Smooth muscle cell (in vitro differentiated cells): Measurements from ENCODE around the gene PPP5C. TPM values are rescaled to one million over a fixed set of nuclear protein-coding genes. Genes with fewer than 3 reads are reported as not detected.
"Not testable (repeated sequence)": the region's sequence is repeated elsewhere in the genome, so short reads cannot be mapped to it uniquely, and the experiment has no call there.

ENCODE experiments used
- DNase-seq: peaks from one replicate; lab custom pipeline; 2025; ENCODE audit not compliant: unreplicated experiment; lab: John Stamatoyannopoulos, UW
- H2AFZ ChIP-seq: fragments of 200-600 bp; sonication (generic); 2 replicates; pipeline ENCODE4 v1.6.0; 2016; ENCODE audit warnings: antibody characterized with exemption, low read depth, mild to moderate bottlenecking
- H3F3A ChIP-seq: fragments of 200-600 bp; sonication (generic); 2 replicates; pipeline ENCODE4 v1.6.0; 2017; ENCODE audit warnings: antibody characterized with exemption, low read depth
- H3K27ac ChIP-seq: fragments of 200-600 bp; sonication (generic); 2 replicates; pipeline ENCODE4 v1.5.1; 2016; ENCODE audit warnings: low read depth, mild to moderate bottlenecking
- H3K27me3 ChIP-seq: fragments of 200-600 bp; sonication (generic); 2 replicates; pipeline ENCODE4 v1.6.1; 2016; ENCODE audit warnings: low read depth, mild to moderate bottlenecking
- H3K36me3 ChIP-seq: fragments of 200-600 bp; sonication (generic); 2 replicates; pipeline ENCODE4 v1.5.1; 2016; ENCODE audit warnings: low read depth
- H3K4me1 ChIP-seq: fragments of 200-600 bp; sonication (generic); 2 replicates; pipeline ENCODE4 v1.5.1; 2016; ENCODE audit warnings: low read depth
- H3K4me2 ChIP-seq: fragments of 200-600 bp; sonication (generic); 2 replicates; pipeline ENCODE4 v1.6.0; 2016; ENCODE audit warnings: mild to moderate bottlenecking
- H3K4me3 ChIP-seq: fragments of 200-600 bp; sonication (generic); 2 replicates; pipeline ENCODE4 v1.5.1; 2016; ENCODE audit warnings: mild to moderate bottlenecking
- H3K79me2 ChIP-seq: fragments of 200-600 bp; sonication (generic); 2 replicates; pipeline ENCODE4 v1.6.0; 2016; ENCODE audit warnings: low read depth, mild to moderate bottlenecking
- H3K9ac ChIP-seq: fragments of 200-600 bp; sonication (generic); 2 replicates; pipeline ENCODE4 v1.6.0; 2016; ENCODE audit warnings: low read depth
- H3K9me3 ChIP-seq: fragments of 200-600 bp; sonication (generic); replicated peaks from 2 replicates; pipeline ENCODE4 v1.5.1; 2016; ENCODE audit warnings: low read depth
- H4K20me1 ChIP-seq: fragments of 200-600 bp; sonication (generic); 2 replicates; pipeline ENCODE4 v1.6.0; 2016; ENCODE audit warnings: low read depth
- CTCF ChIP-seq: fragments of 200-600 bp; sonication (generic); IDR thresholded peaks from 2 replicates; pipeline ENCODE4 v1.5.1; 2017; ENCODE audit warnings: borderline replicate concordance, mild to moderate bottlenecking, antibody characterized with exemption; ENCODE audit not compliant: insufficient read depth, poor library complexity, severe bottlenecking
- WGBS: methylation state at CpG from one replicate; pipeline ENCODE4 v1.1.7; 2016; ENCODE audit warnings: low lambda C conversion rate; 5-methylcytosine and 5-hydroxymethylcytosine counted together
- polyA plus RNA-seq: library from polyadenylated mRNA; unstranded; fragments of >200 nt; fragmentation: Nextera tagmentation; extraction: Ambion mirVana; gene quantifications from 2 replicates; pipeline ENCODE4 v1.2.1, GENCODE V29; 2016
- total RNA-seq: library from RNA; depleted of rRNA; stranded (reverse); fragments of >200 nt; gene quantifications from 2 replicates; pipeline ENCODE4 v1.2.3, GENCODE V29; 2014

The PPP5C gene
- total and polyA plus RNA-seq, 2 experiments from 2014 or later = 44.9 to 57.7 TPM

- Histone ChIP-seq H3K4me2 (no peak overlapping the region), H4K20me1 (no peaks in the 10 kb centered on the region), H3K36me3 (no peaks in the 10 kb centered on the region), H3K79me2 (no peaks in the 10 kb centered on the region), H3K4me1 (no peaks in the 10 kb centered on the region), H3F3A (peaks cover 13% of the 10 kb centered on the region), H3K9me3 (no peaks in the 10 kb centered on the region), H2AFZ (no peak overlapping the region), H3K27me3 (no peaks in the 10 kb centered on the region), H3K4me3 (no peak overlapping the region), H3K27ac (no peak overlapping the region), H3K9ac (no peak overlapping the region)
- WGBS = 75% methylated on average over 5 of the region's 5 CpGs
- DNase-seq = no peak
- TF ChIP-seq CTCF = no peak
Observed at GRCh38 chr19:46394402-46394797, 47.5 kb downstream of the PPP5C start.

- not testable (repeated sequence) for H3K9me3 ChIP-seq, H3K4me2 ChIP-seq, H3K27me3 ChIP-seq, H4K20me1 ChIP-seq, H3F3A ChIP-seq, H3K36me3 ChIP-seq, H2AFZ ChIP-seq, H3K9ac ChIP-seq, H3K4me3 ChIP-seq, DNase-seq, H3K27ac ChIP-seq, H3K79me2 ChIP-seq, H3K4me1 ChIP-seq
- 92% methylated on average over 14 of the region's 14 CpGs for WGBS
Observed at GRCh38 chr19:46397801-46398479, 51.1 kb downstream of the PPP5C start.

GRCh38 chr19:46402725-46403124 is 55.8 kb downstream of the PPP5C start:
- no peak overlapping the region for H3K9ac ChIP-seq
- no peaks in the 10 kb centered on the region for H3K36me3 ChIP-seq
- H3K9me3 ChIP-seq = no peaks in the 10 kb centered on the region
- WGBS = 89% methylated on average over 11 of the region's 11 CpGs
- no peaks in the 10 kb centered on the region for H3K27me3 ChIP-seq
- no peak for TF ChIP-seq CTCF
- peaks cover 18% of the 10 kb centered on the region for H3K4me1 ChIP-seq
- H3K4me2 ChIP-seq = peak overlapping the region; percentile 31
- no peak overlapping the region for H3K4me3 ChIP-seq
- no peak overlapping the region for H3K27ac ChIP-seq
- H4K20me1 ChIP-seq = peaks cover 7% of the 10 kb centered on the region
- H3F3A ChIP-seq = no peaks in the 10 kb centered on the region
- DNase-seq = no peak
- no peak overlapping the region for H2AFZ ChIP-seq
- H3K79me2 ChIP-seq = no peaks in the 10 kb centered on the region

GRCh38 chr19:46404055-46404752 is 57.3 kb downstream of the PPP5C start:
- H3K27me3 ChIP-seq = no peaks in the 10 kb centered on the region
- H3K36me3 ChIP-seq = no peaks in the 10 kb centered on the region
- peaks cover 29% of the 10 kb centered on the region for H3K4me1 ChIP-seq
- H3K4me2 ChIP-seq = peak overlapping the region; percentile 88
- no peak overlapping the region for H2AFZ ChIP-seq
- peak; percentile 52 for DNase-seq
- H3K79me2 ChIP-seq = no peaks in the 10 kb centered on the region
- H3F3A ChIP-seq = no peaks in the 10 kb centered on the region
- peak overlapping the region; percentile 18 for H3K9ac ChIP-seq
- H3K9me3 ChIP-seq = no peaks in the 10 kb centered on the region
- H3K4me3 ChIP-seq = peak overlapping the region; percentile 50
- WGBS = 4% methylated on average over 36 of the region's 36 CpGs
- no peak for TF ChIP-seq CTCF
- H4K20me1 ChIP-seq = peaks cover 19% of the 10 kb centered on the region
- H3K27ac ChIP-seq = no peak overlapping the region
